Upper lobe of left lung (tissue), 6 donors: ENCODE measurements around the gene PTPRK. TPM values are rescaled to one million over a fixed set of nuclear protein-coding genes. Genes with fewer than 3 reads are reported as not detected.

Experiments used
- ATAC-seq, 2 donors: fragments of 200-7000 bp; cut with Tn5 transposase; one replicate each; pipeline ENCODE4 v1.9.1; 2022; ENCODE audit warnings: mild to moderate bottlenecking in 2 of 2, moderate library complexity in 2 of 2; ENCODE audit not compliant: low FRiP score in 2 of 2
- DNase-seq, 2 donors: peaks; one replicate each; pipeline ENCODE4 v3.0.0-alpha.2; 2019 to 2020
- H3K27ac ChIP-seq, 4 donors: fragments of 200-600 bp; sonication (generic); one replicate each; pipeline ENCODE4 v1.5.1; 2016 to 2019
- H3K27me3 ChIP-seq, 4 donors: fragments of 200-600 bp; sonication (generic); one replicate each; pipeline ENCODE4 v1.5.1; 2017 to 2019
- H3K36me3 ChIP-seq, 4 donors: fragments of 200-600 bp; sonication (generic); one replicate each; pipeline ENCODE4 v1.5.1; 2016 to 2019
- H3K4me1 ChIP-seq, 4 donors: fragments of 200-600 bp; sonication (generic); one replicate each; pipeline ENCODE4 v1.5.1; 2018 to 2019
- H3K4me3 ChIP-seq, 4 donors: fragments of 200-600 bp; sonication (generic); one replicate each; pipeline ENCODE4 v1.5.1; 2017 to 2019; ENCODE audit warnings: mild to moderate bottlenecking in 2 of 4, moderate library complexity in 1 of 4
- H3K9me3 ChIP-seq, 4 donors: fragments of 200-600 bp; sonication (generic); one replicate each; pipeline ENCODE4 v1.5.1; 2018 to 2019
- CTCF ChIP-seq, 6 experiments: fragments of 450-650 bp in 4 of 6; fragments of 200-600 bp in 2 of 6; sonication (generic) in 2 of 6; IDR thresholded peaks; one replicate each; pipeline ENCODE4 v1.5.1; 2016 to 2019; ENCODE audit warnings: antibody characterized with exemption in 6 of 6
- EP300 ChIP-seq, 4 donors: sonication (generic); formaldehyde crosslinking; IDR thresholded peaks; one replicate each; pipeline ENCODE4 v1.5.1; 2017; ENCODE audit warnings: antibody characterized with exemption in 4 of 4, control low read depth in 2 of 4
- POLR2A ChIP-seq, 4 donors: fragments of 450-650 bp; IDR thresholded peaks; one replicate each; pipeline ENCODE4 v1.5.1; 2016 to 2017; ENCODE audit warnings: antibody characterized with exemption in 4 of 4, mild to moderate bottlenecking in 2 of 4
- POLR2AphosphoS5 ChIP-seq, 2 donors: sonication (generic); formaldehyde crosslinking; IDR thresholded peaks; one replicate each; pipeline ENCODE4 v1.5.1; 2017; ENCODE audit warnings: antibody characterized with exemption in 2 of 2
- WGBS, 2 donors: methylation state at CpG; one replicate each; pipeline ENCODE4 v1.1.5; 2017 to 2018; 5-methylcytosine and 5-hydroxymethylcytosine counted together
- total RNA-seq, 6 donors: library from RNA; depleted of rRNA in 4 of 6; stranded (reverse); fragments of >200 nt in 4 of 6; gene quantifications; one replicate each; pipeline versions ENCODE4 v1.1.0 to v1.2.1, GENCODE V29; 2016 to 2021
- donor health status: DM: no; HTN: no; CAD: no; lungs with moderate emphysema.
- donor health status: DM: no; HTN: yes; CAD: no; lungs with severe emphysema.

PTPRK gene
- total RNA-seq, 6 donors from 2014 or later = 42.7 to 97.4 (median 65.2) TPM

- Histone ChIP-seq H3K4me1 (peaks cover 0 to 5% (median 2%) of the 10 kb centered on the region in 4 donors), H3K27me3 (no peaks in the 10 kb centered on the region), H3K27ac (no peak overlapping the region), H3K9me3 (no peaks in the 10 kb centered on the region), H3K4me3 (no peak overlapping the region), H3K36me3 (no peaks in the 10 kb centered on the region)
- no peak for DNase-seq
- TF ChIP-seq POLR2AphosphoS5 (IDR thresholded peaks at IDR 0.05) (no peak), CTCF (IDR thresholded peaks at IDR 0.05) (no peak), EP300 (IDR thresholded peaks at IDR 0.05) (no peak), POLR2A (IDR thresholded peaks at IDR 0.05) (no peak)
- WGBS, 2 donors = 84 to 96% methylated on average over 2 of the region's 2 CpGs
- no peak for ATAC-seq
These were observed 94.5 kb downstream of the PTPRK start for GRCh38 chr6:128425856-128426255.

- Histone ChIP-seq H3K9me3 (peaks cover 0 to 6% (median 0%) of the 10 kb centered on the region in 4 donors), H3K4me3 (no peak overlapping the region), H3K27ac (no peak overlapping the region), H3K27me3 (no peaks in the 10 kb centered on the region), H3K36me3 (no peaks in the 10 kb centered on the region), H3K4me1 (peaks cover 0 to 5% (median 2%) of the 10 kb centered on the region in 4 donors)
- no peak for TF ChIP-seq POLR2AphosphoS5 (IDR thresholded peaks at IDR 0.05)
- DNase-seq = no peak
- no peak for ATAC-seq
- WGBS, 2 donors = 82 to 92% methylated on average over 1 of the region's 1 CpG
These were observed 97.5 kb downstream of the PTPRK start for GRCh38 chr6:128422871-128423270.

- no peak for ATAC-seq
- DNase-seq = no peak
- H3K9me3 ChIP-seq = peaks cover 0 to 6% (median 0%) of the 10 kb centered on the region in 4 donors
- H3K4me1 ChIP-seq = peaks cover 0 to 5% (median 2%) of the 10 kb centered on the region in 4 donors
- H3K36me3 ChIP-seq = no peaks in the 10 kb centered on the region
- H3K27ac ChIP-seq = no peak overlapping the region
- TF ChIP-seq POLR2A (IDR thresholded peaks at IDR 0.05) = no peak
- TF ChIP-seq POLR2AphosphoS5 (IDR thresholded peaks at IDR 0.05) = no peak
- no peak for TF ChIP-seq CTCF (IDR thresholded peaks at IDR 0.05)
- TF ChIP-seq EP300 (IDR thresholded peaks at IDR 0.05) = no peak
- H3K27me3 ChIP-seq = no peaks in the 10 kb centered on the region
- H3K4me3 ChIP-seq = no peak overlapping the region
These were observed 98.2 kb downstream of the PTPRK start for GRCh38 chr6:128422200-128422599.

- Histone ChIP-seq H3K36me3 (no peaks in the 10 kb centered on the region), H3K9me3 (peaks cover 0 to 6% (median 0%) of the 10 kb centered on the region in 4 donors), H3K4me1 (peaks cover 0 to 4% (median 2%) of the 10 kb centered on the region in 4 donors), H3K27me3 (no peaks in the 10 kb centered on the region), H3K4me3 (no peak overlapping the region), H3K27ac (no peak overlapping the region)
- WGBS, 2 donors = 89 to 91% methylated on average over 3 of the region's 3 CpGs
- DNase-seq (no peak), ATAC-seq (no peak)
- TF ChIP-seq CTCF (IDR thresholded peaks at IDR 0.05) = no peak
- no peak for TF ChIP-seq EP300 (IDR thresholded peaks at IDR 0.05)
- TF ChIP-seq POLR2A (IDR thresholded peaks at IDR 0.05) = no peak
- TF ChIP-seq POLR2AphosphoS5 (IDR thresholded peaks at IDR 0.05) = no peak
These were observed 98.6 kb downstream of the PTPRK start for GRCh38 chr6:128421788-128422187.

GRCh38 chr6:128417698-128418097 is 102.7 kb downstream of the PTPRK start:
- no peak for TF ChIP-seq EP300 (IDR thresholded peaks at IDR 0.05)
- TF ChIP-seq POLR2A (IDR thresholded peaks at IDR 0.05) = no peak
- no peak for TF ChIP-seq CTCF (IDR thresholded peaks at IDR 0.05)
- no peak for TF ChIP-seq POLR2AphosphoS5 (IDR thresholded peaks at IDR 0.05)
- WGBS, 2 donors = 70 to 73% methylated on average over 5 of the region's 5 CpGs
- no peaks in the 10 kb centered on the region for H3K36me3 ChIP-seq
- no peak overlapping the region for H3K4me3 ChIP-seq
- ATAC-seq = no peak
- peaks cover 0 to 4% (median 0%) of the 10 kb centered on the region in 4 donors for H3K4me1 ChIP-seq
- no peak for DNase-seq
- peaks cover 0 to 6% (median 0%) of the 10 kb centered on the region in 4 donors for H3K9me3 ChIP-seq
- no peaks in the 10 kb centered on the region for H3K27me3 ChIP-seq
- H3K27ac ChIP-seq = no peak overlapping the region
